ENCODE measurements around the gene KIRREL3. TPM values are rescaled to one million over a fixed set of nuclear protein-coding genes. Genes with fewer than 3 reads are reported as not detected.

The KIRREL3 gene
- total and polyA plus RNA-seq, 2 of the 8 experiments (the other 6 are each of a cell fraction or from before 2014, with no cell fraction given), result 0.29 to 0.32 TPM

DNA sequence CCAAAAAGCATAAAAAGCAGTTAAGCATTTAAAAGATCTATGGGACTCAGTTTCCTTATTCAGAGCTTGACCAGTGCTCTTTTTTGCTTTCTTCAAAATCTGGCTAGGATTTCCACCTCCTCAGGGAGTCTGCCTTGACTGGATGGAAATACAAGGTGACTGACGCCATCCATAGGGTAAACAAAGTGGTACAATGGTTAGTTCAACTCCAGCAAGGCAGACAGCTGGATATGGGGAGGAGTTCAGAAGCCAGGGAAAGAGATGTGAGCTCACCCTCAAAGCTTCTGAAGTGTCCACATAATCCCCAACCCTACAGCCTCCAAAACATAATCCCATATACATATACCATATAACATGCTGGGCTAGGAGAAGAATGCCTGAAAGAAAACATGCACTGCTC, 52.0 kb downstream of the KIRREL3 start:
- H3K9ac ChIP-seq (replicated peaks in 1 of 4; ENCODE audit: extremely low read depth in 1 of 4, low read depth in 3 of 4, low read length in 3 of 4), result no peak overlapping the region
- no peaks in the 10 kb centered on the region for H4K20me1 ChIP-seq (replicated peaks in 1 of 2; ENCODE audit: control insufficient read depth in 1 of 2, insufficient read depth in 2 of 2, low read length in 2 of 2)
- H3K27me3 ChIP-seq (replicated peaks in 1 of 4; ENCODE audit: control insufficient read depth in 3 of 4, extremely low read depth in 1 of 4, insufficient read depth in 3 of 4, low read length in 3 of 4), result no peaks in the 10 kb centered on the region
- no peaks in the 10 kb centered on the region for H3K79me1 ChIP-seq (ENCODE audit: low read depth, low read length)
- H3K23me2 ChIP-seq (ENCODE audit: low read depth, low read length), result no peaks in the 10 kb centered on the region
- H4K8ac ChIP-seq (ENCODE audit: extremely low read depth, insufficient read depth, low read length), result no peak overlapping the region
- no peak overlapping the region for H3K23ac ChIP-seq (ENCODE audit: insufficient read length)
- H3K56ac ChIP-seq (replicated peaks; ENCODE audit: insufficient read length, low read depth, low read length), result no peak overlapping the region
- no peaks in the 10 kb centered on the region for H3K36me3 ChIP-seq (ENCODE audit: control insufficient read depth in 2 of 4, insufficient read depth in 4 of 4, low read length in 3 of 4)
- no peak overlapping the region for H3K27ac ChIP-seq (ENCODE audit: low read depth, low read length)
- no peak overlapping the region for H2BK12ac ChIP-seq (ENCODE audit: low read depth, low read length)
- no peak overlapping the region for H3K18ac ChIP-seq (ENCODE audit: extremely low read depth, low read length)
- H2BK5ac ChIP-seq (ENCODE audit: low read depth, low read length), result no peak overlapping the region
- H3K9me3 ChIP-seq (ENCODE audit: insufficient read depth in 2 of 2, low read depth in 1 of 2, low read length in 1 of 2), result no peaks in the 10 kb centered on the region
- no peak overlapping the region for H2BK20ac ChIP-seq (ENCODE audit: low read length)
- H3K4ac ChIP-seq (replicated peaks; ENCODE audit: insufficient read length, low read depth, low read length), result no peak overlapping the region
- 88% methylated on average over 1 of the region's 1 CpG; no CpG with 5 or more reads in 1 of the 2 experiments for WGBS, 2 experiments (ENCODE audit: extremely low coverage in 1 of 2, insufficient coverage in 1 of 2, insufficient read length in 1 of 2, insufficient replicate concordance in 2 of 2, low coverage in 1 of 2, low lambda C conversion rate in 2 of 2, missing lambda C conversion rate in 1 of 2)
- no peak overlapping the region for H2AK5ac ChIP-seq (ENCODE audit: low read depth, low read length)
- no peak overlapping the region for H3K14ac ChIP-seq (ENCODE audit: insufficient read length)
- H4K91ac ChIP-seq (replicated peaks; ENCODE audit: insufficient read length, low read length), result no peak overlapping the region
- no peak overlapping the region for H4K5ac ChIP-seq (ENCODE audit: insufficient read length, low read depth, low read length)
- H2BK120ac ChIP-seq (replicated peaks; ENCODE audit: low read depth, low read length), result no peak overlapping the region
- POLR2A ChIA-PET (ENCODE audit: partially characterized antibody), result no interaction called here
- H3K4me3 ChIP-seq (ENCODE audit: extremely low read depth in 1 of 4, insufficient read depth in 2 of 4, low read depth in 3 of 4, low read length in 4 of 4), result no peak overlapping the region
- no peak for TF ChIP-seq SRF (IDR thresholded peaks at IDR 0.05; ENCODE audit: low read depth, low read length)
- TF ChIP-seq, protein P1, sequence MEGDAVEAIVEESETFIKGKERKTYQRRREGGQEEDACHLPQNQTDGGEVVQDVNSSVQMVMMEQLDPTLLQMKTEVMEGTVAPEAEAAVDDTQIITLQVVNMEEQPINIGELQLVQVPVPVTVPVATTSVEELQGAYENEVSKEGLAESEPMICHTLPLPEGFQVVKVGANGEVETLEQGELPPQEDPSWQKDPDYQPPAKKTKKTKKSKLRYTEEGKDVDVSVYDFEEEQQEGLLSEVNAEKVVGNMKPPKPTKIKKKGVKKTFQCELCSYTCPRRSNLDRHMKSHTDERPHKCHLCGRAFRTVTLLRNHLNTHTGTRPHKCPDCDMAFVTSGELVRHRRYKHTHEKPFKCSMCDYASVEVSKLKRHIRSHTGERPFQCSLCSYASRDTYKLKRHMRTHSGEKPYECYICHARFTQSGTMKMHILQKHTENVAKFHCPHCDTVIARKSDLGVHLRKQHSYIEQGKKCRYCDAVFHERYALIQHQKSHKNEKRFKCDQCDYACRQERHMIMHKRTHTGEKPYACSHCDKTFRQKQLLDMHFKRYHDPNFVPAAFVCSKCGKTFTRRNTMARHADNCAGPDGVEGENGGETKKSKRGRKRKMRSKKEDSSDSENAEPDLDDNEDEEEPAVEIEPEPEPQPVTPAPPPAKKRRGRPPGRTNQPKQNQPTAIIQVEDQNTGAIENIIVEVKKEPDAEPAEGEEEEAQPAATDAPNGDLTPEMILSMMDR (IDR thresholded peaks at IDR 0.05; ENCODE audit: control extremely low read depth in 1 of 3, insufficient read depth in 1 of 3, low read depth in 1 of 3, low read length in 3 of 3), result peak in 2 of 3 experiments; percentile 12 to 19; a peak in 2 of 4 replicates
- peak; percentile 49 to 57 for TF ChIP-seq RAD21 (IDR thresholded peaks at IDR 0.05 in 1 of 2, conservative IDR thresholded peaks at IDR 0.05 in 1 of 2; ENCODE audit: low read depth in 2 of 2, low read length in 2 of 2)
- FAIRE-seq (no peak), DNase-seq (ENCODE audit: low read depth in 1 of 2, low spot score in 2 of 2) (no peak)
- H3K4me2 ChIP-seq (ENCODE audit: insufficient read depth in 1 of 2, low read depth in 2 of 2, low read length in 2 of 2), result no peak overlapping the region
- no peak overlapping the region for H2AFZ ChIP-seq (ENCODE audit: low read length)
- H3K4me1 ChIP-seq (replicated peaks in 1 of 4; ENCODE audit: control insufficient read depth in 3 of 4, insufficient read depth in 4 of 4, low read length in 3 of 4), result peaks cover 0 to 2% (median 0%) of the 10 kb centered on the region in 4 experiments; a peak in 1 of 7 replicates
- no peaks in the 10 kb centered on the region for H3K79me2 ChIP-seq (ENCODE audit: control insufficient read depth in 1 of 2, insufficient read depth in 2 of 2, low read length in 2 of 2)
- CTCF ChIA-PET (ENCODE audit: partially characterized antibody), result interaction anchor here (0.7 to 2.2 kb wide), 3 partner anchors 21 to 75 kb away, joined by 3 to 7 read pairs (median 4); no protein-coding TSS in a partner anchor
- H2BK15ac ChIP-seq (ENCODE audit: low read length), result no peak overlapping the region

Data from H1 (cell line).